ENCODE measurements around the gene KRT5. TPM values are rescaled to one million over a fixed set of nuclear protein-coding genes. Genes with fewer than 3 reads are reported as not detected.
A peak's percentile ranks its signal among the peaks of the same experiment; 100 is the strongest.

The KRT5 gene
- total and polyA plus RNA-seq, 2 experiments from 2014 or later, result not detected

DNA sequence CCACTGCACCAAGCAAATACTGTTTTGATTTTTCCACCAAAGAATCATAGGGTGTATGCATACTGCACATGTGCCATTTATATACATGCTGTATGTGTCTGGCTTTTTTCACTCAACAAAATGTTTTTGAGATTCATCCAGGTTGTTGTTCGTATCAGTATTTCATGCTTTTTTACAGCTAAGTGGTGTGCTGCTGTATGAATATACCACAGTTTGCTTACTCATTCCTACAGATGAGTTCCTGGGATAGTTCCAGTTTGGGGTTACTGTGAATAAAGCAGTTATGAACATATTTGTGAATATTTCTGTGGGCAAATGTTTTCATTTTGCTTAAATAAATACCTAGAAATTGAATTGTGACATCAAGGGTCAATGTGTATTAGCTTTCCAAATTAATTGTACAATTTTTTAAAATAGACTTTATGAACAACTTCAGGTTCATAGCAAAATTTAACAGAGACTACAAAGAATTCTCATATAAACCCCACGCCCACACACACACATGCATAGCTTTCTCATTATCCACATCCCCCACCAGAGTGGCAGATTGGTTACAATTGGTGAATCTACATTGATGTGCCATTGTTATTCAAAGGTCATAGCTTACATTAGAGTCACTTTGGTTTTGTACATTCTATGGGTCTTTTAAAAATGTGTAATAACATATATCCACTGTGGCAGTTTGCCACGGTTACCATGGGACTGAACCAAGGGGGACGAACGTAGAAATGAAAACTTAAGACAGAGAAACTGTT, 20.2 kb downstream of the KRT5 start:
- no peaks in the 10 kb centered on the region for H3K79me2 ChIP-seq (ENCODE audit: insufficient read depth)
- DNase-seq, result peak; percentile 77
- peak overlapping the region; percentile 14 for H3K27ac ChIP-seq
- no peaks in the 10 kb centered on the region for H3K9me3 ChIP-seq (ENCODE audit: low read depth)
- WGBS, 2 experiments (ENCODE audit: low coverage in 1 of 2, low lambda C conversion rate in 2 of 2, missing lambda C conversion rate in 2 of 2), result 65 to 66% methylated on average over 5 of the region's 5 CpGs
- H3K4me1 ChIP-seq (ENCODE audit: insufficient read depth), result peaks cover 45% of the 10 kb centered on the region
- H4K20me1 ChIP-seq (ENCODE audit: insufficient read depth), result no peaks in the 10 kb centered on the region
- no peaks in the 10 kb centered on the region for H3K27me3 ChIP-seq (replicated peaks; ENCODE audit: insufficient read depth)
- H3K4me2 ChIP-seq (ENCODE audit: unreplicated experiment), result peak overlapping the region; percentile 22
- H3K36me3 ChIP-seq (ENCODE audit: low read depth), result no peaks in the 10 kb centered on the region
- H3F3A ChIP-seq (ENCODE audit: insufficient read depth), result peaks cover 34% of the 10 kb centered on the region
- in situ Hi-C loops (cut with MboI), result no loop called here
- no peak overlapping the region; the same call in 1 of the 2 replicates for H3K9ac ChIP-seq
- H3K9me2 ChIP-seq (ENCODE audit: insufficient read depth), result no peaks in the 10 kb centered on the region
- H2AFZ ChIP-seq, result no peak overlapping the region
- no peak for TF ChIP-seq EZH2phosphoT487 (IDR thresholded peaks at IDR 0.05; ENCODE audit: insufficient read depth, low read depth)
- TF ChIP-seq EZH2 (IDR thresholded peaks at IDR 0.05; ENCODE audit: insufficient read depth, poor library complexity, severe bottlenecking), result no peak
- H3K4me3 ChIP-seq, result no peak overlapping the region

DNA sequence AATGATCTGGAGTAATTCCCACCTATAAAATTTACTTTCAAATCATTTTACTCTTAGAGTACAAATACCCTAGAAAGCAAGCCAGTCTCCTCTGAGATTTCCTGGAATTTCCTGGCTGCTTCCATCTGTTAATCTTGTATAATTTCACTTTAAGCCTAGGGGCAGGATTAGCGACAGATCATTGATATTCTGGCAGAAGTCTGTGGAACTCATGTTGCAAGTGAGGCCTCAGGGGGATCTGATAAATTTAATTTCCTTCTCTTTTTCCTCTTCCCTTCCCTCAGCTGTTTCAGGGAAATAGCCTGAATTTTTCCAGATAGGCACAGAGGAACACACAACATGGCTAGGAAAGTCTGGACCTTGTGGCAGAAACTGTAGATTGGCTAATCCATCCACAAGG, 21.2 kb downstream of the KRT5 start:
- H3K27me3 ChIP-seq (replicated peaks; ENCODE audit: insufficient read depth), result no peaks in the 10 kb centered on the region
- no peaks in the 10 kb centered on the region for H3K9me2 ChIP-seq (ENCODE audit: insufficient read depth)
- no peak overlapping the region for H3K4me2 ChIP-seq (ENCODE audit: unreplicated experiment)
- no peaks in the 10 kb centered on the region for H3K79me2 ChIP-seq (ENCODE audit: insufficient read depth)
- no peak overlapping the region for H2AFZ ChIP-seq
- DNase-seq, result no peak
- H4K20me1 ChIP-seq (ENCODE audit: insufficient read depth), result no peaks in the 10 kb centered on the region
- in situ Hi-C loops (cut with MboI), result no loop called here
- H3K9ac ChIP-seq, result no peak overlapping the region
- TF ChIP-seq EZH2 (IDR thresholded peaks at IDR 0.05; ENCODE audit: insufficient read depth, poor library complexity, severe bottlenecking) (no peak), EZH2phosphoT487 (IDR thresholded peaks at IDR 0.05; ENCODE audit: insufficient read depth, low read depth) (no peak)
- H3K36me3 ChIP-seq (ENCODE audit: low read depth), result no peaks in the 10 kb centered on the region
- no peak overlapping the region for H3K4me3 ChIP-seq
- peaks cover 56% of the 10 kb centered on the region for H3K4me1 ChIP-seq (ENCODE audit: insufficient read depth)
- peaks cover 39% of the 10 kb centered on the region for H3F3A ChIP-seq (ENCODE audit: insufficient read depth)
- H3K9me3 ChIP-seq (ENCODE audit: low read depth), result no peaks in the 10 kb centered on the region
- WGBS, 2 experiments (ENCODE audit: low coverage in 1 of 2, low lambda C conversion rate in 2 of 2, missing lambda C conversion rate in 2 of 2), result 38 to 58% methylated on average over 1 of the region's 1 CpG
- H3K27ac ChIP-seq, result no peak overlapping the region

DNA sequence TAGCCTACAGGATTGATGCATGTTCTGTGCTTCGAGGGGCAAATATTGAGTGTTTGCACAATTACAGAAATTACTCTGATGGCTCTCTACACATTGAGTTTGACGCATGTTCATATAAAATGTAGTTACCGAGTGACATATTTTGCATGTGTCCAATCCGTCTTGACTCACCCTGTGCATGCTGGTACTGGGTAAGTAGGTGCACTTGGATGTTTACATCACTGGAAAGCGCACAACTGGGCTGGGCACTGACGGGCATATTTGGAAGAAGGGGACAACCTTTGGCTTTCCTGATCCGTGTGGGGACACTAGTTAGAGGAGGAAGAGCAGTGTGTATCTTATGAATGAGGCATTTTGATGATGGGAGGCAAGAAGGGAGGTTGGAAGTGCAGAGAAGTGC, 22.2 kb downstream of the KRT5 start:
- Histone ChIP-seq H3K9me3 (ENCODE audit: low read depth) (no peaks in the 10 kb centered on the region), H3F3A (ENCODE audit: insufficient read depth) (peaks cover 44% of the 10 kb centered on the region), H2AFZ (no peak overlapping the region), H3K27ac (no peak overlapping the region), H3K36me3 (ENCODE audit: low read depth) (no peaks in the 10 kb centered on the region), H3K27me3 (replicated peaks; ENCODE audit: insufficient read depth) (no peaks in the 10 kb centered on the region), H3K9me2 (ENCODE audit: insufficient read depth) (no peaks in the 10 kb centered on the region), H3K9ac (no peak overlapping the region), H4K20me1 (ENCODE audit: insufficient read depth) (no peaks in the 10 kb centered on the region), H3K79me2 (ENCODE audit: insufficient read depth) (no peaks in the 10 kb centered on the region), H3K4me1 (ENCODE audit: insufficient read depth) (peaks cover 62% of the 10 kb centered on the region), H3K4me3 (no peak overlapping the region), H3K4me2 (ENCODE audit: unreplicated experiment) (no peak overlapping the region)
- DNase-seq, result no peak
- no peak for TF ChIP-seq EZH2 (IDR thresholded peaks at IDR 0.05; ENCODE audit: insufficient read depth, poor library complexity, severe bottlenecking)
- TF ChIP-seq EZH2phosphoT487 (IDR thresholded peaks at IDR 0.05; ENCODE audit: insufficient read depth, low read depth), result no peak
- 95 to 97% methylated on average over 7 of the region's 7 CpGs for WGBS, 2 experiments (ENCODE audit: low coverage in 1 of 2, low lambda C conversion rate in 2 of 2, missing lambda C conversion rate in 2 of 2)
- in situ Hi-C loops (cut with MboI), result no loop called here

DNA sequence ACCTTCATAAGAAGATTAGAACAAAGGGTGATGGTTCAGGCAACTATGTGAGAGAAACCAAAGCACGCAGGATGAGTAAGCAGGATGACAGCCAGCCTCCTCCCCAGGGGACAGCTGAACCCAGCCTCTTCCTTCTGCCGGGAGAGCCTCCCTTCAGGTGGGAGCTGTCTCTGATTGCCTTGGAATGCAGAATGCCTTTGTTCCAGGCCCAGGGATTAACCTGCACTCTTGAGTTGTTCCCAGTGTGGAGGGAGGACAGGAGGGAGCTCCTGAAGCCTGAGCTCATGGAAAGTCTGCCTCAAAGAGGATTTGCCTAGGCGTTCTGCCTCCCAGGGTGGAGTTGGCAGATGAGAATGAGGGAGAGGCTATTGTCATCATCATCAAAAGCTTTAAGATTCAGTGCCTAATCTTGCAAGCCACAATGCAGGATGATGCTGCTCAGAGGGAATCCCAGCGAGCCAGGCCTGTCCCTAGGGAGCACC, 23.6 kb downstream of the KRT5 start:
- peaks cover 7% of the 10 kb centered on the region for H3K27me3 ChIP-seq (replicated peaks; ENCODE audit: insufficient read depth)
- no peaks in the 10 kb centered on the region for H3K9me2 ChIP-seq (ENCODE audit: insufficient read depth)
- peak overlapping the region; percentile 73 for H3K9ac ChIP-seq
- H3K36me3 ChIP-seq (ENCODE audit: low read depth), result no peaks in the 10 kb centered on the region
- H3K4me1 ChIP-seq (ENCODE audit: insufficient read depth), result peaks cover 62% of the 10 kb centered on the region
- peak; percentile 67; the same call in 1 of the 2 replicates for TF ChIP-seq EZH2phosphoT487 (IDR thresholded peaks at IDR 0.05; ENCODE audit: insufficient read depth, low read depth)
- no peak for TF ChIP-seq EZH2 (IDR thresholded peaks at IDR 0.05; ENCODE audit: insufficient read depth, poor library complexity, severe bottlenecking)
- peak overlapping the region; percentile 27; the same call in 1 of the 2 replicates for H3K4me3 ChIP-seq
- no peaks in the 10 kb centered on the region for H3K79me2 ChIP-seq (ENCODE audit: insufficient read depth)
- peaks cover 44% of the 10 kb centered on the region for H3F3A ChIP-seq (ENCODE audit: insufficient read depth)
- peak overlapping the region; percentile 80 for H3K4me2 ChIP-seq (ENCODE audit: unreplicated experiment)
- in situ Hi-C loops (cut with MboI), result no loop called here
- peak overlapping the region; percentile 47; the same call in 1 of the 2 replicates for H2AFZ ChIP-seq
- no peaks in the 10 kb centered on the region for H4K20me1 ChIP-seq (ENCODE audit: insufficient read depth)
- 0 to 5% methylated on average over 4 of the region's 4 CpGs for WGBS, 2 experiments (ENCODE audit: low coverage in 1 of 2, low lambda C conversion rate in 2 of 2, missing lambda C conversion rate in 2 of 2)
- peak overlapping the region; percentile 93 for H3K27ac ChIP-seq
- no peaks in the 10 kb centered on the region for H3K9me3 ChIP-seq (ENCODE audit: low read depth)
- DNase-seq, result peak; percentile 96

Measured in GM23248 (cell line).